Kidney epithelial cell (primary cell): Measurements from ENCODE around the gene TNNT2. TPM values are rescaled to one million over a fixed set of nuclear protein-coding genes. Genes with fewer than 3 reads are reported as not detected.

ENCODE experiments used
- DNase-seq: peaks from one replicate; pipeline ENCODE4 v3.0.0-alpha.2; 2010; ENCODE audit warnings: low read depth
- H3K27me3 ChIP-seq: 2 replicates; pipeline ENCODE4 v1.6.0; 2011; ENCODE audit warnings: low read length; ENCODE audit not compliant: control insufficient read depth, insufficient read depth
- H3K36me3 ChIP-seq: 2 replicates; pipeline ENCODE4 v1.5.1; 2011; ENCODE audit warnings: low read length; ENCODE audit not compliant: control insufficient read depth, insufficient read depth
- H3K4me3 ChIP-seq: 2 replicates; pipeline ENCODE4 v1.5.1; 2011; ENCODE audit warnings: low read depth, mild to moderate bottlenecking, control low read depth, low read length
- total RNA-seq: library from RNA; depleted of rRNA; stranded (reverse); fragments of >200 nt; gene quantifications from 2 replicates; pipeline ENCODE4 v1.2.3, GENCODE V29; 2015
- TF ChIP-seq, protein P1 (sequence below): IDR thresholded peaks from 2 replicates; pipeline ENCODE4 v1.5.1; 2011; ENCODE audit warnings: mild to moderate bottlenecking, moderate library complexity, low read length, control low read depth, inconsistent platforms; ENCODE audit not compliant: insufficient read depth, poor library complexity, severe bottlenecking

Gene TNNT2
- total RNA-seq, 1 donor from 2014 or later: 0.08 TPM

DNA sequence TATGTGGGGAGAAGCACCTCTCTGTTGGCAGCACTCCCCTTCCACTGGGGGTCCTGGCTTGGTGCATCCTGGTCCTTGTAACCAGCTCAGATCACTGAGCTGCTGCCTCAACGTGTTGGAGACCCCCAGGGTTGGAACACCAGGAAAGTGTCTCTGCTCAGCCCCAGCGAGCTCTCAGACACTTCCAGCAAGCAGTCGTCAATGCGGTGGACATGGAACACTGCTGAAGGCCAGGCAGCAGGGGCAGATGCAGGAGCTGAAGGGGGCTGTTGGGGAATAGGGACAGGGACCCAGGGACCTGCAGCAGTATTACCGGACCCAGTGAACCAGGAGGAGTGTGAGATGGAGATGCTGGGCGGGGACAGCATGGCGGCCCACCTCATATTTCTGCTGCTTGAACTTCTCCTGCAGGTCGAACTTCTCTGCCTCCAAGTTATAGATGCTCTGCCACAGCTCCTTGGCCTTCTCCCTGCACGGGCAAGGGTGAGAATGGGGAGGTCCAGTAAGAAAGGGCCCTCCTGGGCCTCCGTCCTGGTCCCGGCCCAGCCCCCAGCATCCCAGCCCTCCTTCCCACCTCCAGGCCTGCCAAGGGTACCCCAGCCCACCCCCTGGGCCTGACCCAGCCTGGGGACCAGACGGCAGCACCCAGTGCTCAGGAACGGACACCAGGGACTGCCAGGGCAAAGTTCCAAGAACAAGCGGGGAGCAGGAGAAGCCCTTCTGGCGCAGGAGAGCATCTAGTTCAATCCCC is 16.4 kb downstream of the TNNT2 start:
- Histone ChIP-seq H3K27me3 (peaks cover 1% of the 10 kb centered on the region), H3K36me3 (no peaks in the 10 kb centered on the region), H3K4me3 (no peak overlapping the region)
- TF ChIP-seq, protein P1, sequence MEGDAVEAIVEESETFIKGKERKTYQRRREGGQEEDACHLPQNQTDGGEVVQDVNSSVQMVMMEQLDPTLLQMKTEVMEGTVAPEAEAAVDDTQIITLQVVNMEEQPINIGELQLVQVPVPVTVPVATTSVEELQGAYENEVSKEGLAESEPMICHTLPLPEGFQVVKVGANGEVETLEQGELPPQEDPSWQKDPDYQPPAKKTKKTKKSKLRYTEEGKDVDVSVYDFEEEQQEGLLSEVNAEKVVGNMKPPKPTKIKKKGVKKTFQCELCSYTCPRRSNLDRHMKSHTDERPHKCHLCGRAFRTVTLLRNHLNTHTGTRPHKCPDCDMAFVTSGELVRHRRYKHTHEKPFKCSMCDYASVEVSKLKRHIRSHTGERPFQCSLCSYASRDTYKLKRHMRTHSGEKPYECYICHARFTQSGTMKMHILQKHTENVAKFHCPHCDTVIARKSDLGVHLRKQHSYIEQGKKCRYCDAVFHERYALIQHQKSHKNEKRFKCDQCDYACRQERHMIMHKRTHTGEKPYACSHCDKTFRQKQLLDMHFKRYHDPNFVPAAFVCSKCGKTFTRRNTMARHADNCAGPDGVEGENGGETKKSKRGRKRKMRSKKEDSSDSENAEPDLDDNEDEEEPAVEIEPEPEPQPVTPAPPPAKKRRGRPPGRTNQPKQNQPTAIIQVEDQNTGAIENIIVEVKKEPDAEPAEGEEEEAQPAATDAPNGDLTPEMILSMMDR: no peak
- no peak for DNase-seq

DNA sequence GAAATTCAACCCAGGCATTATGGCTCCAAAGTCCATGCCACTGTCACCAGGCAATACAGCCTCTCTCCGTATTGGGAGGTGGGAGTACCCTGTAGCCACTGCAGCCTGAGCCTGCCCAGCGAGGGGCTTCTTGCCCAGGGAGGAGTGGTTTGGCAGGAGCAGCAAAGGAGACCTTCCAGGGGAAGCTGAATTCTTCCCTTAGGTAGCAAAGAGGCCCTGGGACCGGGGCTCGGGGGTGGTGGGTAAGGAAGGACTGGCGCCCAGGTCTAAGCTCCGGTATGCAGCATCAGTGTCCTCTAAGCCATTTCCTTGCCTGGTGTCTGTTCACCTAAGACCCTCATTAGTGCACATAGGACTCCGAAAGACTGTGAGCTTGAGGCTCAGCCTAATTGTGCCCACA is 17.0 kb downstream of the TNNT2 start:
- H3K36me3 ChIP-seq: no peaks in the 10 kb centered on the region
- no peak for DNase-seq
- H3K27me3 ChIP-seq: peaks cover 2% of the 10 kb centered on the region
- H3K4me3 ChIP-seq: no peak overlapping the region
- TF ChIP-seq, protein P1: no peak

DNA sequence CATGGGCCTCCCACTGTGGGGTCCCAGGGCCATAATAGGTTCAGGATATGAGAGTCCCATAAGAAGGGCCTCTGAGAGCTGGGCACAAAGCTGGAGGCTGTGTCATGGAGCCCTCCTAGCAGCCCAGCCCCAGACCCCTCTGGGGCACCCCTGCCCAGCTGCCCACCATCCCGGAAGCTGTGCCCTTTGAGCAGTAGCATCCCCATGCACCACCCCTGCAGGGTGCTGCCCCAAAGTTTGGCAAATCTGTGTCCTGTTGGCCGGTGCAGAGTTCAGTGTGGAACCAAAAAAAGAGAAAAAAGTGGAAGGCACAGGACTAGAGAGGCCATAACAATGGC is 17.6 kb downstream of the TNNT2 start:
- TF ChIP-seq, protein P1: no peak
- H3K27me3 ChIP-seq: peaks cover 5% of the 10 kb centered on the region
- DNase-seq: no peak

DNA sequence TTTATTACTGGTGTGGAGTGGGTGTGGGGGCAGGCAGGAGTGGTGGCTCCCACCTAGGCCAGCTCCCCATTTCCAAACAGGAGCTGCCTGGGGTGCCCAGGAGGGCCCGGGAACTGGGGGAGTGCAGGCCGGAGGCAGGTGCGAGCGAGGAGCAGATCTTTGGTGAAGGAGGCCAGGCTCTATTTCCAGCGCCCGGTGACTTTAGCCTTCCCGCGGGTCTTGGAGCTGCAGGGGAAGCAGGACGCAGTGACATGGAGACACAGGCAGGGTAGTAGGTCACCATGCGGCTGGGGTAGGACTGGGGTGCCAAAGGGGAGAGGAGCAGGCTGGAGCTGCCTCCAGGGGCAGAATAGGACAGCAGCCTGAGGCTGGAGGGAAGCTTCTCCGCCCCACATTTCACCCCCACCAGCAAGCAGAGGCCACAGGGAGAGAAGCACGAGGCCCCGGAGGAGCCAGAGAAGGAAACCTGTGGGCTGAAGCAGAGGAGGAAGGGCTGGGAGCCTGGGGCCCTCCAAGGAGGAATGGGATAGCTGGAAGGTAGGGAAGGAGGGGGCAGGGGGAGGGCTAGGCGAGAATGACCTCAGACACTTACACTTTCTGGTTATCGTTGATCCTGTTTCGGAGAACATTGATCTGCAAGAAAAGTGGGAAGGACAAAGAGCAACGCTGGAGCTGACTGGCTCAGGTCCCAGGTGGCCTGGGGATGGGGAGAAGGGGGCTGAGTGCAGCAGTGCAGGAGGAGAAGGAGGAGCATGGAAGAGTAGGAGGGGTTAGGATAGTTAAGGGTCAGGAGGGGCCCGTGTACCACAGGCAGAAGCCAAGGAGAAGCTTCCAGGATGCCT is 18.2 kb downstream of the TNNT2 start:
- no peak overlapping the region for H3K4me3 ChIP-seq
- DNase-seq: no peak
- H3K27me3 ChIP-seq: peaks cover 5% of the 10 kb centered on the region
- H3K36me3 ChIP-seq: no peaks in the 10 kb centered on the region
- TF ChIP-seq, protein P1: no peak

More for the DNA sequence above, 17.6 kb downstream of the TNNT2 start:
- H3K36me3 ChIP-seq: no peaks in the 10 kb centered on the region
- H3K4me3 ChIP-seq: no peak overlapping the region

DNA sequence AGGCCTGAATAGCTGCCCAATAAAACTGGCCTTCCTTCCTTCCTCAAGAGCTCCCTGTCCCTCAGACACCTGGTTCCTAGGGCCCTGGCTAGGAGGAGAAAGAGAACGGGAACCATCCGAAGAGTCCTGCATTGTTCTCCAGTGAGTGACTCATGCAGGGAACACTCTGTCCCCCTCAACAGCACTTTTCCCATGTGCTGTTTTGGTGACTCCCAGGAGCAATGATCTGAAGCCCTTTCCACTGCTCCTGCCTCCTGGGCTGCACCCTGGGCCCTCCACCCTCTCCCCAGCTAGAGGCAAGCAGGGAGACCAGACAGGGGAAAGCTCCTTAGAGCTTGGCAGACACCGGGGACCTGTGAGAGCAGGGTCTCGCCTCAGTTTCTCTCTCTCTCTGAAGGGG is 18.9 kb downstream of the TNNT2 start:
- Histone ChIP-seq H3K4me3 (no peak overlapping the region), H3K27me3 (peaks cover 5% of the 10 kb centered on the region), H3K36me3 (no peaks in the 10 kb centered on the region)
- DNase-seq: no peak
- TF ChIP-seq, protein P1: no peak
